HG02885 (cell line): Measurements from ENCODE around the gene ARSI.

ENCODE experiments used
- ATAC-seq: cut with Tn5 transposase; IDR thresholded peaks from one replicate; pipeline ENCODE4 v1.9.1; 2021; ENCODE audit warnings: mild to moderate bottlenecking; ENCODE audit not compliant: unreplicated experiment, poor library complexity

ARSI gene

DNA sequence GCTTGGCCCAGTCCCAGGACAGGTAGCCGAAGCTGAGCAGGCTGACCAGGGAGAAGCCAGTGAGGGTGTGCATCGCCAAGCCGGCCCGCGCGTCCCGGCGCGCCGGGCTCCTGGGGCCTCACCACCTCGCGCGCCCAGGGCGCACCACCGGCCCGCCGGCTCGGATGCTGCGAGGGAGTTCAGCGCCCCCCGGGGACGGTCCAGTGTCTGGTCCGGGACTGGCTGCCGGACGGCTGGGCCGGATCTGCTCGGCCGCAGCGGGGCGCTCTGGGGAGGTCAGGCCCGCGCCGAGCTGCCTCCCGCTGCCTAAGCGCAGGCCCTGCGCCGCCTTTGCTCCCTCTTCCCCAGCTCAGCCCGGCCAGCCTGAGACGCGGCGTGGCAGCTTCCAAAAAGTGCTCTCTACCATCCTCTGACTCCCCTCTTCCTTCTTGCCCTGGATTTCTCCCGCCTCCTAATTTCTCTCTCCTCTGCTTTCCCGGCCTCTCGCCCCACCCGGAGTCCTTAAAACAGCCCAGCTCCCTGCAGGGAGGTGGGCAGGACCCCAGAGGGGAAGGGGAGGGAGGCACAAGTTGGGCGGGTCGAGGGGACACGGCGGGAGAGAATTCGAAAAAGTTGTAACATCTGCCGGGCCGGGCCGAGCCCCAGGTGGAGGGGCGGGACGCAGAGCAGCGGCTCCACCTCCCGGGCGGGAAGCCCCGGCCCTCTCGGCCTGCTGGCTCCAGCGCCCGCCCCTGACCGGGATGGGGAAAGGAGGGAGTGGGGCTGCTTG is at the start of gene ARSI:
Gene ARSI, minus strand, starts transcription at position 605 of the 769 bp plus-strand sequence. Its CDS starts 532 bp downstream, at position 73.
- ATAC-seq: no peak

DNA sequence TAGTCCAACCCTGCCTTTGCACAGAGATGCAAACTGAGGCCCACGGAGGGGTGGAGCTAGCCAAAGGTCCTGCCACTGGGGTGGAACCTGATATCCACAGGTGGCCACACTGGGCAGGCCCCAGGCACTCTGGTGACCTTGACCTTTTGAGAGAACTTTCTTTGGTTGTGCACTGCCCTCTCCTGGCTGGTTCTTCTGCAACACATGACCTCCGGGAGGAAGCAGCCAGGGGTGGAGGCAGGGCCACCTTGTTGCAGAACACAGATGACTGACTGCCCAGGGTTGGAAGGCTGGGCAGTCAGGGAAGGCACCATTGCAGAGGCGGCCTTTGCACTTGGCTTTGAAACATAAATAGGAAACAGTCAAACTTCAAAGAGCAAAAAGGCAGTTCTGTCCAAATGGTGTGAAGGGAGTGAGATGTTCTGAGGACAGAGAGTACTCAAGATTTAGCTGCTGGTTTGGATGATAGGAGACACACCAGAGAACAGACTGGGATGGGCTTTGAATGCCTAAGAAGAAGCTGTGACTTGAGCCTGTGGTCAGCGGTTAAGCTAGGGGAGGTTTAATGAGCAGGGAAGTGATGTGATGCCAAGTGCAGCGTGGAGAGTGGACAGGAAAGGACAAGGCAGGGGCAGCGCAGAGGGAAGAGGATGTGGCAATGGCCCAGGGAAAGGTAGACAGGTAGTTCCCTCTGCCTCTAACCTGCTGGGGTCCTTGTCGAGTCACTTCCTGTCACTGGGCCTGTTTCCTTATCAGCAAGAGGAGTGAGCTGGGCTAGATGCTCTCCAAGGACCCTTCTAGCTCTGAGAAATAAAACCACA is 48.0 kb upstream of the ARSI start:
- ATAC-seq: peak; percentile 97

DNA sequence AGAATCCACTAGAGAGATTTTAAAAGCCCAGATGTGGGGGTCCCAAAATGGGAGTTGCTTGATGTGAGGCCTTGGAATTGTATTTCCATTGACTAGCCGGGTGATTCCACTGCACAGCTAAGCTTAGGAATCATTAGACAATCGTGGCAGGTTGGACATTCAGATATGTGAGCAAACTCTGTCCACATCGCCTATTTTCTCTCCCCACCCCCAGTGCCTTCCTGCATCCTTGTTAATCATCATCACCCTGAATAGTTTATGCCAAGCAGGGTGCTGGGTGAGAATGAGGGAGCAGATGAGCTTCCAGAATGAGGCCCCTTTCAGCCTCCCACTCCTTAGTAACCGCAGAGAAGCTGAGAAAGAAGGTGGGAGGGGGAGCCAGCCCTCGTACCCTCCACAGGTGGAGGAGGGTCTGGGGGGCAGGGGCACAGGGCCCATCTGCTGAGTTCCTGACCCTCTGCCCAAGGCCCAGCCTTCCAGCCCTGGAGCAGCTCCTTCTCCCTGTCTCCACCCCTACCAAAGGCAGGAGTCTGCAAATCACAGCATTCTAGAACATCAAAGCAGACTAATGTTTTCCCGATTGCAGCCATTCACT is 47.1 kb upstream of the ARSI start:
- ATAC-seq: no peak

GRCh38 chr5:150347451-150347850 is 44.7 kb upstream of the ARSI start:
- no peak for ATAC-seq

GRCh38 chr5:150347003-150347402 is 44.3 kb upstream of the ARSI start:
- ATAC-seq: no peak

GRCh38 chr5:150346592-150346991 is 43.9 kb upstream of the ARSI start:
- no peak for ATAC-seq

- ATAC-seq: no peak
Observed at GRCh38 chr5:150345716-150346115, 43.0 kb upstream of the ARSI start.

DNA sequence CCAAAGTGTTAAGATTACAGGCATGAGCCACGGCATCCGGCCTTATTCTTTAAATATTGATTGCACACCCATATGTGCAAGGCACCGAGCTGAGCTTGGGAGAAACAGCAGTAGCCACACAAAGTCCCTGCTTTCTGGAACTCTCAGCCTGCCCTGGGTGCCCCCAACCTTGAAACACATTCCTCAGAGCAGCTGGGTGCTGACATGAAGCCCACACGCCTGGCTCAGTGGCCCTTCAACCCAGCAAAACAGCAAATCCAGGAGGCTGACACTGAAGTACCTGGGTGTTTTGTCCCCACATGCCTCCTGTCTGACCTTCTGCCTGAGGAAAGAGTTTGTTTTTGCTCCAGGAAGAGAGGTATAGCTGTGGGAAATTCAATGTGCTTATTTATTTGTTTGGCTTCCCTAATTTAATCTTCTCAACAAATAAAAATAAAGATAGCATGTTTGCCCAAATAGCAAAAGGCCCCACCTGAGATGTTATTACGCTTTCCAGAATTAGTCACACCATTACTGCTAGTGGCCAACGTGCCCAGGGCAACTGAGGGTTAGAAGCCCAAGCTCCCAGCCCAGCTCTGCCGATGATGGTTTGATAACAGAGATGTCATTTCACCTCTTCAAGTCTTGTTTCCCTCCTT is 41.4 kb upstream of the ARSI start:
- ATAC-seq: no peak

- no peak for ATAC-seq
Observed at GRCh38 chr5:150342583-150342982, 39.9 kb upstream of the ARSI start.

GRCh38 chr5:150341989-150342388 is 39.3 kb upstream of the ARSI start:
- ATAC-seq: no peak

DNA sequence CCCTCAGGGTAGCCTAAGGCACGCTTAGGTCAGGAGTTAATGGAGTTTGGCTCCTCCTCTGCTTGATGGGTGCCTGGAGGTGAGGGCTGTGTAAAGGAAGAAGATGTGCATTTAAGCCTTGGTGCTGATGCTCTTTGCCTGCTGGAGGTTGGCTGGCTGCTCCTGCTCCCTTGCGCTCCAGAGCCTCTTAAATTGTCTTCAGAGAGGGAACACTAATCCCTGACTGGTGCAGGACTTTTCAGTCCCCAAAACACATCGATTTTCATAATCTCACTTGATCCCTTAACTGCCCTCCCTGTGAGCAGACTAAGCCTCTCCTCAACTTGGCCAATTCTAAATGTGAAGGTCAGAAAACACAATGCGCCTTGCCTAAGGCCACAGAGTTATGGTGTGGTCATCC is 38.6 kb upstream of the ARSI start:
- no peak for ATAC-seq

DNA sequence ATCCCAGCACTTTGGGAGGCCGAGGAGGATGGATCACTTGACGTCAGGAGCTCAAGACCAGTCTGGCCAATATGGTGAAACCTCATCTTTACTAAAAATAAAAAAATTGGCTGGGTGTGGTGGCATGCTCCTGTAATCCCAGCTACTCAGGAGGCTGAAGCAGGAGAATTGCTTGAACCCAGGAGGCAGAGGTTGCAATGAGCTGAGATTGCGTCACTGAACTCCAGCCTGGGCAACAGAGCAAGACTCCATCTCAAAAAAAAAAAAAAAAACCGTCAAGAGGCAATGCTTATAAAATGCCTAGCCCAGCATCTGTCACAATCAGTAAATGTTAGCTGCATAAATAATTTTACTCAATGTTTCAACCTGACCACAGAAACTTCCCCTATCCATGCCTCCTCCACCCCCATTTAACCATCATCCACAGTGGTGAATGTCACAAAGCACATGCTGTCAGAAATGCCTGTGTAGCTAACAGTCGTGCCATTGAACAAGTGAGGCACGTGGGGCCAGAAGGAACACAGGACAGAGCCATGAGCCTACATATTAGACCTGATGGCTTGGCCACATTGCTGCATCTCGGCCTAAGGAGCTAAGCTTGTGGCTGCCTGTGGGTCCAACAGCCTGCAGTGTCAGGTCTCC is 38.0 kb upstream of the ARSI start:
- no peak for ATAC-seq

GRCh38 chr5:150339841-150340240 is 37.1 kb upstream of the ARSI start:
- no peak for ATAC-seq

- no peak for ATAC-seq
Observed at GRCh38 chr5:150339165-150339564, 36.5 kb upstream of the ARSI start.

DNA sequence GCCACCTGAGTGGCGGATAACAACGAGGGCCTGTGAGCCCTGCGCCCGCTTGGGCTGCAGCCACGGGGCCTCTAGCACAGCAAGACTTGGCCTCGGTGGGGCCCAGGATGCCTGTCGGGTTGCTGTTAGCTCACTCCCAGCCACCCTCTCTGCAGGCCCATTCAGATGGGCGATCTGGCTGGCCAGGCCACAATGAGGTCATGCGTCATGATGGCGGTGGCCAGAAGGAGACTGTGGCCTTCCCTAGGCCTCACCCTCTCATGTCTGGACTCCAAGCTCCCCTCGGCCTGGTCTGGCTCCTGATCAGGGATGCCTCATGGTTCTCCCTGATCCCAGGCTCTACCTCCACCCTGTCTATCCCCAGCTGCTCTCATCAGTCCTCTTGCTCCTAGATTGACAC is 35.8 kb upstream of the ARSI start:
- ATAC-seq: no peak

- no peak for ATAC-seq
Observed at GRCh38 chr5:150335778-150336177, 33.1 kb upstream of the ARSI start.

DNA sequence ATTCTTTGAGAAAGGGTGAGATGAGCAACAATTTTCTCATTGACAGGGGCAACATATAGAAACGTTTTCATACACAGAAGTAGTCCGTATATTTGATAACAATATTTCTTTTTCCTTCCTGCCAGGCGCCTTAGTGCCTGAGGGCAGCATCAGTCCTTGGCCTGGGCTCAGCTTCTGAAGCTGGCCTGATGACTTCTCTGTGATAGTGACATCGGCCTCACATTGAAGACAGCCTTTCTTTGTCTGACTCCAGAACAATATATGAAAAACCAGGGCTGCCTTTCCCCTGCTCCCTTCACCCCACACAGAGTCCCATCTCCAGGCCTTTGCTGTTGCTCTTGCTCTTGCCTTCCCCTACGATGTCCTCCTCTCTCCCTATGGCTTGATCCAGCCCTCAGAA is 30.7 kb upstream of the ARSI start:
- ATAC-seq: no peak

DNA sequence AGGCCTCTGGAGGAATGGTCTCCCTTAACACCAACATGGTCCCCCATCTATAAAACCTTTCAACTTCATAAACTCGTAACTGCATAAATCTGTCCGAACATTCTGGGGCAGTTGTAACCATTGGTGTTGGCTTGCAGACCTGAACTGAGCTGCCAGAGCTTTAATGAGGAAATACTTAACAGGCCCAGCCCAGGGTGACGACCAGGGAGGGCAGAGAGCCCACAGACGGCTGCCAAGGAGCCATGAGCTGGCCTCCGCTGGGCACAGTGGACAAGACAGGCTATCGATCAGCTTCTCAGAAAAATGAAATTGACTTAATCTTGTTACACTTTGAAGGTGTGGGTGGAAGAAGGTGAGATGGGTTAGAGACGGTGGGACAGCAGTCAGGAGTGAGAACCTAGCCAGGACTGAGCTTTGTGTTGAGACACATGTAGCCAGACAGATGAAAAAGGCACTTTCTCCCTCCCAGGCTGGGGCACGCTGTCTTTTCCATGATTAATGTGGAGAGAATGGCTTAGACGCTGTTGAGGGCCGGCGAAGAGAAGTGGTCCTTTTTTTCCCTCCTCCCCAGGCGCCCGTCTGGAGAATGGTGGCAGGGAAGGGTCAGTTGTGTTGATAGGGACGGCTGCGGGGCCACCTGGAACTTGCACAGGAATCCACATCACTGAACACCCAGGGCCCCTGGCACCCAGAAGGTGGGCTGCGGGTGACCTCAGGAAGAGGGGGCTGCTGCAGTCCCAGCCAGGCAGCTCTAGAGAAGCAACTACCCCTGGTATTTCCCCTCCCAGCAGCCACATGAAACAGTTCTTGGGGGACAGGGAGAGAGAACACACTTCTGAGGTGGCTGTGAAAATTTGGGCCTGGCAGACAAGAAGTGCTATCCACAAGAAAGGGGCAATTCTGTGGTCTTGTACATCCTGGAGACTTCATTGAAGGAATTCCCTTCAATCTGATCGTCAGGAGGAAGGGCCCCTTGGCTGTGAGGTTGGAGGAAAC is 27.5 kb upstream of the ARSI start:
- no peak for ATAC-seq

DNA sequence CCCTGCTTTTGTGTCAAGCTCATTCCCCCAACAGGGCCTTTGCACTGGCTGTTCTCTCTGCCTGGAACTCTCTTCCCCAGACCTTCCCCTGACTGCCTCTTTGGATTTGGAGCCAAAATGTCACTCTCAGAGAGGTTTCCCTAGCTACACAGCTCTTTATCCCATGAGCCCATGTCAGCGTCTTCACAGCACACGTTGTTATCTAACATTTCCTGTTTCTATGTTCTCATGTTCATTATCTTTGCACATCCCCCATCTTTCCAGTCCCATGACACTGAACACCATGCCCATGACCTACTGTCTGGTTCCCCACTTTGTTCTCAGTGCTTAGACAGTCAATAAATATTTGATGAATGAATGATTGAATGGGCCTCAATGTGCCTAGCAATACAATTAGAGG is 26.3 kb upstream of the ARSI start:
- ATAC-seq: no peak
